Calu3 (cell line): ENCODE measurements around the gene ARMS2. TPM values are rescaled to one million over a fixed set of nuclear protein-coding genes. Genes with fewer than 3 reads are reported as not detected.

Experiments used
- BruUV-seq: library from RNA; stranded (reverse); fragments of 400-500 nt; replicated peaks from 2 replicates; lab custom pipeline; 2021; lab: Mats Ljungman, UMichigan
- CTCF ChIA-PET: fragments of 300-600 bp; sonication (Branson Sonifier 250); formaldehyde crosslinking; loops from one replicate; lab custom pipeline; 2022; ENCODE audit warnings: antibody characterized with exemption; lab: Charles Lee
- DNase-seq: peaks from one replicate; pipeline ENCODE4 v3.0.0; 2022
- H3K27ac Mint-ChIP-seq: one replicate; pipeline ENCODE4 v1.8.0; 2022; ENCODE audit warnings: mixed read lengths; ENCODE audit not compliant: unreplicated experiment
- H3K27me3 Mint-ChIP-seq: one replicate; pipeline ENCODE4 v1.8.0; 2022; ENCODE audit warnings: mixed read lengths; ENCODE audit not compliant: unreplicated experiment
- H3K36me3 Mint-ChIP-seq: one replicate; pipeline ENCODE4 v1.8.0; 2022; ENCODE audit warnings: mild to moderate bottlenecking, moderate library complexity, mixed read lengths; ENCODE audit not compliant: insufficient read depth, unreplicated experiment
- H3K4me1 Mint-ChIP-seq: one replicate; pipeline ENCODE4 v1.8.0; 2022; ENCODE audit warnings: mild to moderate bottlenecking, low read depth, mixed read lengths; ENCODE audit not compliant: unreplicated experiment
- H3K4me3 Mint-ChIP-seq: one replicate; pipeline ENCODE4 v1.8.0; 2022; ENCODE audit warnings: mild to moderate bottlenecking, low read depth, moderate library complexity, mixed read lengths; ENCODE audit not compliant: unreplicated experiment
- H3K9me3 Mint-ChIP-seq: one replicate; pipeline ENCODE4 v1.8.0; 2022; ENCODE audit warnings: low read depth, mixed read lengths; ENCODE audit not compliant: unreplicated experiment
- intact Hi-C: fragments of 100-400 bp; cut with micrococcal nuclease; formaldehyde crosslinking; loops from one replicate; pipeline ENCODE4 v1.10.0; 2022; ENCODE audit not compliant: unreplicated experiment
- total RNA-seq: library from RNA; stranded (reverse); gene quantifications from 2 replicates; pipeline ENCODE4 v1.2.3, GENCODE V29; 2022
- TF ChIP-seq, protein P1 (sequence below): fragments of 200-600 bp; IDR thresholded peaks from one replicate; pipeline ENCODE4 v1.8.0; 2022; ENCODE audit warnings: antibody characterized with exemption; ENCODE audit not compliant: unreplicated experiment

The ARMS2 gene
- total RNA-seq, 1 experiment from 2014 or later: not detected

DNA sequence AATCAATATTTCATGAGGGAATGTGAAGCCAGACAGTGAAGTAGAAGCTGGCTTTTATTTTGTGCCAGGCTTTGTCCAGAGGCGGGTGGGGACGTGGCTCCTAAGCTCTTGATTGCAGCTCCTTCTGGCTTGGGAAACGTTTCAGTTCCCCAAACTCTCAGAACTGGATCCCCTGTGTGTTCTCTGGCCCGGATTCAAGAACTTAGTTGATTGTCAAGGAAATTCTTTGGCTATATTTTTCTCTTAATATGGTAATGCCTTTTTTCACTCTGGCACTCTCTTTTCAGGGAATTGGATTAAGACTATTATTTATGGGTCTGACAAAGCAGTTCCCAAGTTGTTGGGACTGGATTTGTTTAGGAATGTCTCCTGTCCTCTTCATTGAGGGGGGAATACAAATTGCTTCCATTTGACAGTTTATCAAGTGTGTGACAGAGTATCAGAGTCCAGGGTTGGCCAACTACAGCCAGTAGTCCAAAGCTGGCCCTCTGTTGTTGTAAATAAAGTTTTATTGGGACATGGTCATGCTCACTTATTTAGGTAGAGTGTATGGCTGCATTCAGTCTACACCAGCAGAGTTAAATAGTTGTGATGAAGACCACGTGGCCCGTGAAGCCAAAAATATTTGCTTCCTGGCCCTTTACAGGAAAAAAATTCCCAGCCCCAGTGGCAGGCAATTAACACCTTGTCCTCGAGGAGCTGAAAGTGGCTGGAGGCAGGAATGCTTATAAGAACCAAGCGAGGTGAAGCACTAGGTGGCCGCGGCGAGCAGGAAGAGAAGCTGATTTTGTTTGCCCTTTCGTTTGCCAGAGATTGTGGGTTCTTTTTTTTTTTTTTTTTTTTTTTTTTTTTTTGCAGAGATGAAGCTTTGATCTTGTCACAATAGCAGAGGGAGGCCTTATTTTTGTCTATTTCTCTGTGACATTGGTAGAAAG lies 41.2 kb downstream of the ARMS2 start:
- peaks cover 69% of the 10 kb centered on the region for H3K27me3 Mint-ChIP-seq
- no peak overlapping the region for H3K27ac Mint-ChIP-seq
- no peak for DNase-seq
- H3K36me3 Mint-ChIP-seq: no peaks in the 10 kb centered on the region
- H3K4me3 Mint-ChIP-seq: no peak overlapping the region
- BruUV-seq: no TSS peak
- H3K4me1 Mint-ChIP-seq: no peaks in the 10 kb centered on the region
- intact Hi-C loops: no loop called here
- TF ChIP-seq, protein P1, sequence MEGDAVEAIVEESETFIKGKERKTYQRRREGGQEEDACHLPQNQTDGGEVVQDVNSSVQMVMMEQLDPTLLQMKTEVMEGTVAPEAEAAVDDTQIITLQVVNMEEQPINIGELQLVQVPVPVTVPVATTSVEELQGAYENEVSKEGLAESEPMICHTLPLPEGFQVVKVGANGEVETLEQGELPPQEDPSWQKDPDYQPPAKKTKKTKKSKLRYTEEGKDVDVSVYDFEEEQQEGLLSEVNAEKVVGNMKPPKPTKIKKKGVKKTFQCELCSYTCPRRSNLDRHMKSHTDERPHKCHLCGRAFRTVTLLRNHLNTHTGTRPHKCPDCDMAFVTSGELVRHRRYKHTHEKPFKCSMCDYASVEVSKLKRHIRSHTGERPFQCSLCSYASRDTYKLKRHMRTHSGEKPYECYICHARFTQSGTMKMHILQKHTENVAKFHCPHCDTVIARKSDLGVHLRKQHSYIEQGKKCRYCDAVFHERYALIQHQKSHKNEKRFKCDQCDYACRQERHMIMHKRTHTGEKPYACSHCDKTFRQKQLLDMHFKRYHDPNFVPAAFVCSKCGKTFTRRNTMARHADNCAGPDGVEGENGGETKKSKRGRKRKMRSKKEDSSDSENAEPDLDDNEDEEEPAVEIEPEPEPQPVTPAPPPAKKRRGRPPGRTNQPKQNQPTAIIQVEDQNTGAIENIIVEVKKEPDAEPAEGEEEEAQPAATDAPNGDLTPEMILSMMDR: no peak
- no peaks in the 10 kb centered on the region for H3K9me3 Mint-ChIP-seq
- CTCF ChIA-PET: interaction anchor here (0.8 kb wide), 1 partner anchor 9 kb away, joined by 4 read pairs; no protein-coding TSS in a partner anchor

DNA sequence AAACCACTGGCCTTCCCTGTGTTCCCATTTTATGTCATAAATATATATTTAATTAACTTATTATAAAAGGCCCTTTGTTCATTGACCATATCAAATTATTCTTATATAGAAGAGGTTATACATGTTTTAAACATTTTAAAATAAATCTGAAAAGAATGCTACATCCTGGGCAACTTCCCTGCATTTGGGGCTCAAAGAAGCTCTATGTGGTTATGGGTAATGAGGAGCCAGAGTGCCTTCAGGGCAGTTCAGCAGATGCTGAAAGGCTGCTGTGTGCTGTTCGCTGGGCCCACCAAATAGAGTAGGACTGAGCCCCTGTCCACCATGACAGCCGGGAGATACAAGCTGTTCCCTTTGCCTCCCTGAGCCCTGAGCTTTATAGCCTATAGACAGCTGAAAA lies 42.8 kb downstream of the ARMS2 start:
- CTCF ChIA-PET: no interaction called here
- H3K9me3 Mint-ChIP-seq: no peaks in the 10 kb centered on the region
- H3K4me1 Mint-ChIP-seq: no peaks in the 10 kb centered on the region
- intact Hi-C loops: no loop called here
- TF ChIP-seq, protein P1: no peak
- no peak for DNase-seq
- no peaks in the 10 kb centered on the region for H3K36me3 Mint-ChIP-seq
- H3K27ac Mint-ChIP-seq: no peak overlapping the region
- BruUV-seq: no TSS peak
- H3K27me3 Mint-ChIP-seq: peaks cover 54% of the 10 kb centered on the region
- H3K4me3 Mint-ChIP-seq: no peak overlapping the region

DNA sequence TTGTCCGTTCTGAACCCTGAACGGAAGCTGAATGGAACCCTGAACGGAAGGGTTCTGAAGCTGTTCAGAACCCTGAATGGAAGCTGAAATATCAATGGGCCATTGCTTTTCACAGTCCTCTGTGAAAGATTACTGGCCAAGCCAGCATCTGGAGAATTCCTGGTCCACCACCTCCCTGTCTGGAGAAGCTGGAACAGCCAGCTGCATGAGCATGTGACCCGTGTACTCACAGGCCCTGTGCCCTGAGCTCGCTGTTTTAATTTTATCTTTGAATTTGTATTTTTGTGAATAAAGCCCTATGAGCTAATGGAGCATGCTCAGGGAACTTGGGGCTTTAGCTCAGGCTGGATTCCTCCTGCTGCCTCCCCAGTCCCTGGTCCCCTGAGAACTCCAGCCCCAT lies 44.1 kb downstream of the ARMS2 start:
- TF ChIP-seq, protein P1: no peak
- CTCF ChIA-PET: no interaction called here
- H3K4me3 Mint-ChIP-seq: no peak overlapping the region
- H3K4me1 Mint-ChIP-seq: no peaks in the 10 kb centered on the region
- no peak for DNase-seq
- no peaks in the 10 kb centered on the region for H3K36me3 Mint-ChIP-seq
- no TSS peak for BruUV-seq
- intact Hi-C loops: no loop called here
- peaks cover 41% of the 10 kb centered on the region for H3K27me3 Mint-ChIP-seq
- H3K27ac Mint-ChIP-seq: no peak overlapping the region
- no peaks in the 10 kb centered on the region for H3K9me3 Mint-ChIP-seq

DNA sequence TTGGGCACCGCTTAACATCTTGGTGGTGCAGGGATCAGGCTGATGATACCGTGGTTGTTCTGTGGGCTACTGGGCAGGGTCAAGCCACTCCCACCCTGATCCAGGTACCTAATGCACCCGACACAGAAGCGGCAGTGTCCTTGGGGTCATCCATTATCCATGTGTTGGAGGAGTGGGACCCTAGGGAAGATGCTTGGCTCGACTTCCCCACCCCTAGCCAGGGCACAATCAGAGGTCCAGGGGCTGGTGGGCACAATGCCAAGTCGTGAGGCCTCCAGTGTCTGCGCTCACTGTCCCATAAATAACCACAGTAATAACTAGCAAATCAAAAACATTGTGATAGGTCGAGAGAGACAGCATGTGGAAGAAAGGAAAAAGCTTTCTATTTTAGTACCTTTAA lies 44.6 kb downstream of the ARMS2 start:
- TF ChIP-seq, protein P1: no peak
- no peak overlapping the region for H3K4me3 Mint-ChIP-seq
- intact Hi-C loops: no loop called here
- BruUV-seq: no TSS peak
- no peak for DNase-seq
- CTCF ChIA-PET: no interaction called here
- H3K36me3 Mint-ChIP-seq: no peaks in the 10 kb centered on the region
- H3K27ac Mint-ChIP-seq: no peak overlapping the region
- no peaks in the 10 kb centered on the region for H3K9me3 Mint-ChIP-seq
- no peaks in the 10 kb centered on the region for H3K4me1 Mint-ChIP-seq
- peaks cover 36% of the 10 kb centered on the region for H3K27me3 Mint-ChIP-seq
